Measurements from ENCODE around the gene DUOXA2.

GRCh38 chr15:45087513-45087912 is 26.6 kb upstream of the DUOXA2 start:
- TF ChIP-seq, protein P1, sequence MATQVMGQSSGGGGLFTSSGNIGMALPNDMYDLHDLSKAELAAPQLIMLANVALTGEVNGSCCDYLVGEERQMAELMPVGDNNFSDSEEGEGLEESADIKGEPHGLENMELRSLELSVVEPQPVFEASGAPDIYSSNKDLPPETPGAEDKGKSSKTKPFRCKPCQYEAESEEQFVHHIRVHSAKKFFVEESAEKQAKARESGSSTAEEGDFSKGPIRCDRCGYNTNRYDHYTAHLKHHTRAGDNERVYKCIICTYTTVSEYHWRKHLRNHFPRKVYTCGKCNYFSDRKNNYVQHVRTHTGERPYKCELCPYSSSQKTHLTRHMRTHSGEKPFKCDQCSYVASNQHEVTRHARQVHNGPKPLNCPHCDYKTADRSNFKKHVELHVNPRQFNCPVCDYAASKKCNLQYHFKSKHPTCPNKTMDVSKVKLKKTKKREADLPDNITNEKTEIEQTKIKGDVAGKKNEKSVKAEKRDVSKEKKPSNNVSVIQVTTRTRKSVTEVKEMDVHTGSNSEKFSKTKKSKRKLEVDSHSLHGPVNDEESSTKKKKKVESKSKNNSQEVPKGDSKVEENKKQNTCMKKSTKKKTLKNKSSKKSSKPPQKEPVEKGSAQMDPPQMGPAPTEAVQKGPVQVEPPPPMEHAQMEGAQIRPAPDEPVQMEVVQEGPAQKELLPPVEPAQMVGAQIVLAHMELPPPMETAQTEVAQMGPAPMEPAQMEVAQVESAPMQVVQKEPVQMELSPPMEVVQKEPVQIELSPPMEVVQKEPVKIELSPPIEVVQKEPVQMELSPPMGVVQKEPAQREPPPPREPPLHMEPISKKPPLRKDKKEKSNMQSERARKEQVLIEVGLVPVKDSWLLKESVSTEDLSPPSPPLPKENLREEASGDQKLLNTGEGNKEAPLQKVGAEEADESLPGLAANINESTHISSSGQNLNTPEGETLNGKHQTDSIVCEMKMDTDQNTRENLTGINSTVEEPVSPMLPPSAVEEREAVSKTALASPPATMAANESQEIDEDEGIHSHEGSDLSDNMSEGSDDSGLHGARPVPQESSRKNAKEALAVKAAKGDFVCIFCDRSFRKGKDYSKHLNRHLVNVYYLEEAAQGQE (IDR thresholded peaks at IDR 0.05; ENCODE audit: insufficient read depth in 1 of 2, low read depth in 2 of 2, low read length in 2 of 2), result no peak
- TF ChIP-seq FOXP2 (optimal IDR thresholded peaks at IDR 0.05; ENCODE audit: borderline replicate concordance, extremely low read depth, extremely low read length, insufficient read depth), result no peak
- TF ChIP-seq POLR2AphosphoS5 (IDR thresholded peaks at IDR 0.05; ENCODE audit: low read depth, low read length), result no peak
- no peak for TF ChIP-seq SIN3A (IDR thresholded peaks at IDR 0.05; ENCODE audit: borderline replicate concordance, insufficient read depth, low read length)

Measured in PFSK-1 (cell line).